Sigmoid colon (tissue), 7 donors: ENCODE results near the gene TSPAN9. TPM values are rescaled to one million over a fixed set of nuclear protein-coding genes. Genes with fewer than 3 reads are reported as not detected.

Experiments
- DNase-seq: peaks from one replicate; pipeline ENCODE4 v3.0.0-alpha.2; 2019
- H3K27ac ChIP-seq, 4 donors: fragments of 200-600 bp; sonication (generic); one replicate each; pipeline ENCODE4 v1.5.1; 2016 to 2019; ENCODE audit warnings: mild to moderate bottlenecking in 1 of 4
- H3K27me3 ChIP-seq, 3 donors: fragments of 200-600 bp; sonication (generic); one replicate each; pipeline ENCODE4 v1.5.1; 2019; ENCODE audit warnings: mild to moderate bottlenecking in 1 of 3
- H3K36me3 ChIP-seq, 4 donors: fragments of 200-600 bp; sonication (generic); one replicate each; pipeline ENCODE4 v1.5.1; 2016 to 2019
- H3K4me1 ChIP-seq, 4 donors: fragments of 200-600 bp; sonication (generic); one replicate each; pipeline ENCODE4 v1.5.1; 2017 to 2019
- H3K4me3 ChIP-seq, 4 donors: fragments of 200-600 bp; sonication (generic); one replicate each; pipeline ENCODE4 v1.5.1; 2017 to 2019; ENCODE audit warnings: mild to moderate bottlenecking in 2 of 4, moderate library complexity in 1 of 4
- H3K9me3 ChIP-seq, 4 donors: fragments of 200-600 bp in 3 of 4; sonication (generic) in 3 of 4; one replicate each; pipeline versions ENCODE4 v1.5.1 to v1.6.1; 2013 to 2019
- EP300 ChIP-seq, 4 donors: sonication (generic); formaldehyde crosslinking; IDR thresholded peaks; one replicate each; pipeline ENCODE4 v1.6.1; 2017; ENCODE audit warnings: antibody characterized with exemption in 4 of 4
- POLR2A ChIP-seq, 2 donors: fragments of 450-650 bp; IDR thresholded peaks; one replicate each; pipeline ENCODE4 v1.6.1; 2016; ENCODE audit warnings: antibody characterized with exemption in 2 of 2, mild to moderate bottlenecking in 2 of 2, moderate library complexity in 2 of 2
- POLR2AphosphoS5 ChIP-seq, 4 donors: sonication (generic); formaldehyde crosslinking; IDR thresholded peaks; one replicate each; pipeline ENCODE4 v1.6.1; 2017; ENCODE audit warnings: antibody characterized with exemption in 4 of 4
- WGBS, 2 donors: extraction: QIAGEN DNeasy Blood & Tissue Kit; methylation state at CpG; one replicate each; pipeline ENCODE4 v1.1.7; 2013; 5-methylcytosine and 5-hydroxymethylcytosine counted together
- intact Hi-C: fragments of 100-400 bp; cut with DNase I; formaldehyde crosslinking; loops from one replicate; pipeline ENCODE4 v1.15.1; 2023
- polyA plus RNA-seq, 3 donors: library from polyadenylated mRNA; stranded (reverse); fragments of 200-250 nt; gene quantifications; one replicate each; pipeline ENCODE4 v1.2.3, GENCODE V29; 2013
- total RNA-seq, 4 donors: library from RNA; depleted of rRNA; stranded (reverse); fragments of >200 nt; gene quantifications; one replicate each; pipeline ENCODE4 v1.1.0, GENCODE V29; 2016
- TF ChIP-seq, protein P1 (sequence below), 4 experiments: fragments of 450-650 bp in 3 of 4; fragments of 200-600 bp in 1 of 4; IDR thresholded peaks; one replicate each; pipeline ENCODE4 v1.5.1; 2016 to 2019; ENCODE audit warnings: antibody characterized with exemption in 4 of 4, mild to moderate bottlenecking in 3 of 4, moderate library complexity in 2 of 4
- donor health status: healthy with polysubstance abuse.
- donor health status: Bipolar disorder and iron deficiency.
- donor health status: healthy.

Gene TSPAN9
- total and polyA plus RNA-seq, 7 donors: 0.92 to 28.0 (median 18.2) TPM

DNA sequence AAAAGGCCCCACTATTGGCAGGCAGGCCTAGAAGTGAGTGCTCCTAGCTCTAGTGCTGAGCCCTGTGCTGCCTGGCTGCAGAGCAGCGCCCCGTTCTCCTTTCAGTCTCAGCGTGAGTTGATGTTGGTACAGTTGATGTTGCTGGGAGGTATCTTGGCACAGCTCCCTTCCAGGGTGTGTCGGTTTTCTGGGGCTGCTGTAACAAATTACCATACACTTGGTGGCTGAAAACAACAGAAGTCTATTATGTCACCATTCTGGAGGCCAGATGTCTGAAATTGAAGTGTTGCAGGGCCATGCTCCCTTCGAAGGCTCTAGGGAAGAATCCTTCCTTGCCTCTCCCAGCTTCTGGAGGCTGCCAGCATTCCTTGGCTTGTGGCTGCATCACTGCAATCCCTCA lies 151.4 kb downstream of the TSPAN9 start:
- Histone ChIP-seq H3K9me3 (no peaks in the 10 kb centered on the region), H3K27me3 (no peaks in the 10 kb centered on the region), H3K4me3 (no peak overlapping the region), H3K4me1 (peaks cover 0 to 6% (median 1%) of the 10 kb centered on the region in 4 donors), H3K36me3 (no peaks in the 10 kb centered on the region), H3K27ac (no peak overlapping the region)
- no peak for DNase-seq
- no peak for TF ChIP-seq POLR2AphosphoS5 (IDR thresholded peaks at IDR 0.05)
- no peak for TF ChIP-seq POLR2A (IDR thresholded peaks at IDR 0.05)
- TF ChIP-seq EP300 (IDR thresholded peaks at IDR 0.05): no peak
- TF ChIP-seq, protein P1, sequence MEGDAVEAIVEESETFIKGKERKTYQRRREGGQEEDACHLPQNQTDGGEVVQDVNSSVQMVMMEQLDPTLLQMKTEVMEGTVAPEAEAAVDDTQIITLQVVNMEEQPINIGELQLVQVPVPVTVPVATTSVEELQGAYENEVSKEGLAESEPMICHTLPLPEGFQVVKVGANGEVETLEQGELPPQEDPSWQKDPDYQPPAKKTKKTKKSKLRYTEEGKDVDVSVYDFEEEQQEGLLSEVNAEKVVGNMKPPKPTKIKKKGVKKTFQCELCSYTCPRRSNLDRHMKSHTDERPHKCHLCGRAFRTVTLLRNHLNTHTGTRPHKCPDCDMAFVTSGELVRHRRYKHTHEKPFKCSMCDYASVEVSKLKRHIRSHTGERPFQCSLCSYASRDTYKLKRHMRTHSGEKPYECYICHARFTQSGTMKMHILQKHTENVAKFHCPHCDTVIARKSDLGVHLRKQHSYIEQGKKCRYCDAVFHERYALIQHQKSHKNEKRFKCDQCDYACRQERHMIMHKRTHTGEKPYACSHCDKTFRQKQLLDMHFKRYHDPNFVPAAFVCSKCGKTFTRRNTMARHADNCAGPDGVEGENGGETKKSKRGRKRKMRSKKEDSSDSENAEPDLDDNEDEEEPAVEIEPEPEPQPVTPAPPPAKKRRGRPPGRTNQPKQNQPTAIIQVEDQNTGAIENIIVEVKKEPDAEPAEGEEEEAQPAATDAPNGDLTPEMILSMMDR (IDR thresholded peaks at IDR 0.05): no peak
- 85 to 93% methylated on average over 5 of the region's 5 CpGs for WGBS, 2 donors
- intact Hi-C loops: no loop called here

DNA sequence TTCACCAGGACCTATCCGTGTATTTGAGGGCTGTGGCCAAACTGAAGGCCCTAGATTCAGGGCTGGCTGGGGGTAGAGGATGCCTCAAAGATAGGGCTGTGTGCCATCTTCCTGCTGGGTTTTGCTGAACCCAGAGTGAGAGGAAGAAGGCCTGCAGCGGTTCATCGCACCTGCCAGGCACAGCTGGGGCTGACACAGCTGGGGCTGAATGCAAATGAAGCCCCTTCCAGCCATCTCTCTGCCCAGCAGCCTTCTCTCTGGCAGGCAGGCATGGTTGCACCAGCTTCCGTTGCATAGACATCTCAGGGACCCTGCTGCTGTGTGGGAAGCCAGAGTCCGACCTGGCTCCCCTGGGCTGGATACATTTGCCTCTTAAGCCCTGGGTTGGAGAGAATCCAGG lies 152.4 kb downstream of the TSPAN9 start:
- Histone ChIP-seq H3K27ac (no peak overlapping the region), H3K27me3 (no peaks in the 10 kb centered on the region), H3K36me3 (no peaks in the 10 kb centered on the region), H3K9me3 (no peaks in the 10 kb centered on the region), H3K4me1 (peaks cover 0 to 14% (median 7%) of the 10 kb centered on the region in 4 donors), H3K4me3 (no peak overlapping the region)
- TF ChIP-seq, protein P1 (IDR thresholded peaks at IDR 0.05): no peak
- TF ChIP-seq POLR2A (IDR thresholded peaks at IDR 0.05): no peak
- TF ChIP-seq EP300 (IDR thresholded peaks at IDR 0.05): no peak
- TF ChIP-seq POLR2AphosphoS5 (IDR thresholded peaks at IDR 0.05): no peak
- DNase-seq: no peak
- WGBS, 2 donors: 81 to 87% methylated on average over 5 of the region's 5 CpGs
- intact Hi-C loops: no loop called here

DNA sequence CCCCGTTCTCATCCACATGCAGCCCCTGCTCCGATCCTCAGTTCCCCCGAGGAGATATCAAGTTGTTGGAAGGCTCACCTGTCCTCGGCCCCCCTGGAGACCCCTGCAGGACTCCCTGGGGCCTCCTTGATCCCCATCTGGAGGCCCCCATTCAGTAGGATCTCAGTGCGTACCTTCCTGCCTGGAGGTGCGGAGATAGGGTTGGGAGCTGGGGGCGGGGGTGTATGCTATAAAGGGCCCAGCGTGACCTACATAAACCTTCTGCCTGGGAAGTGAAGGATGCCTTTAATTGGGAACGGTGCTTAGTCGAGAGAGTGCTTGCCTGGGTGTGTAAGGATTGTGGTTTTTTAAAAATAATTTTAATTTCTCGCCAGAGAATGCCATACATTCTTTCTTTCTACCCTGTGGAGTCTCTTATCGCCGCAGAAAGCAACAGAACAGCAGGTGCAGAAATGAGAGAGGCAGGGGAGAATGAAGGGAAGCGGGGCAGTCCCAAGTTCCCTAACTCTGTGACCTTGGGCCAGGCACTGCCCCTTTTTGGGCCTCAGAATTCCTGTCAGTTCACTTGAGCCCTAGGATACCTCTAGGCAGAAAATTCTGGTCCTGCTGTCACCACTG lies 153.7 kb downstream of the TSPAN9 start:
- no peak overlapping the region for H3K27ac ChIP-seq

DNA sequence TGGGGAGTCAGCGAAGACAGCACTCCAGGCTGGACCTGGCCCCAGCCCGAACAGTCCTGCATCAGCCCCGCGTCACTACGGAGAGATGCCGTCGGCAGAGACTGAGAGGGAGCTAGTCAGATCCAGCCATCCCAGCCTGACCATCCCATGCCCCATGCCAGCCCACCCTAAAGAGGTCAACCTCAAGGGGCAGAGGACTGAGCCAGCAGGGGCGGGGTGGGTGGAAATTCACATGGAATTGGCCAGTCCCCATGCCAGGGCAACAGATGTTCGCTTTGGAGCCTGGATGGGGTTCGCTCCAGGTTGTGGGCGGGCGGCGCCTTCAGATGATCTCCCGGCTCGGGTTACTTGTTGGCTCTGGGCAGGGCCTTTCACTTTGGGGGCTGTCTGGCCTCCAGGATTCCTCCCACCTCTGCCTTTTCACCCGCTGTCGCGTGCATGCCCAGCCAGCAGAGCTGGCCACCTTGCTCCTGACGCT lies 154.3 kb downstream of the TSPAN9 start:
- Histone ChIP-seq H3K4me1 (peaks cover 0 to 20% (median 10%) of the 10 kb centered on the region in 4 donors), H3K9me3 (no peaks in the 10 kb centered on the region), H3K27me3 (no peaks in the 10 kb centered on the region), H3K4me3 (no peak overlapping the region), H3K27ac (no peak overlapping the region), H3K36me3 (no peaks in the 10 kb centered on the region)
- intact Hi-C loops: no loop called here
- DNase-seq: no peak
- TF ChIP-seq POLR2AphosphoS5 (IDR thresholded peaks at IDR 0.05) (no peak), EP300 (IDR thresholded peaks at IDR 0.05) (no peak), POLR2A (IDR thresholded peaks at IDR 0.05) (no peak)
- TF ChIP-seq, protein P1 (IDR thresholded peaks at IDR 0.05): no peak
- 86 to 93% methylated on average over 19 of the region's 19 CpGs for WGBS, 2 donors

More for the DNA sequence above, 153.7 kb downstream of the TSPAN9 start:
- H3K36me3 ChIP-seq: no peaks in the 10 kb centered on the region
- no peak for DNase-seq
- peaks cover 0 to 14% (median 7%) of the 10 kb centered on the region in 4 donors for H3K4me1 ChIP-seq
- H3K9me3 ChIP-seq: no peaks in the 10 kb centered on the region
- intact Hi-C loops: no loop called here
- no peak overlapping the region for H3K4me3 ChIP-seq
- no peaks in the 10 kb centered on the region for H3K27me3 ChIP-seq
- TF ChIP-seq POLR2AphosphoS5 (IDR thresholded peaks at IDR 0.05): no peak
- WGBS, 2 donors: 79 to 87% methylated on average over 14 of the region's 14 CpGs

DNA sequence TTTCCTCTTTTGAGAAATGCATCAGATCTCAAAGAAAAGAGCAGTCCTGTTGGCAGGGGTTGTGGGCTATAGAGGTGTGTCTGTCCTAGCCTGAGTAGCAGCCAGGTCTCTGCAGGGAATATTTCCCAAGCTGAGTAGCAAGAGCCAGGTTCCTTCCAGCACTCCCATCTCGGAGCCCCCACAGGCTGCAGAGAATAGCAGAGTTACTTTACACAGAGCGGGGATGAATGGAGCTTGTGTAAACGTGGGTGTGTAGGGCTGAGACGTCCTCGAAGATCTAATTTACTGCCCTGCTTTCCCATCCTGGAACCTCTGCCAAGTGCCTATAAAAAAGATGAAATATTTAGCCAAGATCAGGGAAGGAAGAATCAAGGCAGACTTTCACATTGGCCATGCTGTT lies 156.6 kb downstream of the TSPAN9 start:
- H3K4me3 ChIP-seq: no peak overlapping the region
- 5 to 44% methylated on average over 5 of the region's 5 CpGs for WGBS, 2 donors
- no peaks in the 10 kb centered on the region for H3K9me3 ChIP-seq
- no peak for DNase-seq
- TF ChIP-seq POLR2AphosphoS5 (IDR thresholded peaks at IDR 0.05) (no peak), POLR2A (IDR thresholded peaks at IDR 0.05) (no peak), EP300 (IDR thresholded peaks at IDR 0.05) (no peak)
- TF ChIP-seq, protein P1 (IDR thresholded peaks at IDR 0.05): no peak
- no peaks in the 10 kb centered on the region for H3K27me3 ChIP-seq
- no peak overlapping the region for H3K27ac ChIP-seq
- intact Hi-C loops: no loop called here
- no peaks in the 10 kb centered on the region for H3K36me3 ChIP-seq
- peaks cover 0 to 29% (median 13%) of the 10 kb centered on the region in 4 donors for H3K4me1 ChIP-seq
